Fibroblast of the aortic adventitia (primary cell): ENCODE results near the gene CEP104. TPM values are rescaled to one million over a fixed set of nuclear protein-coding genes. Genes with fewer than 3 reads are reported as not detected.
A peak's percentile ranks its signal among the peaks of the same experiment; 100 is the strongest.
"Not testable (repeated sequence)": the region's sequence is repeated elsewhere in the genome, so short reads cannot be mapped to it uniquely, and the experiment has no call there.

ENCODE experiments used
- DNase-seq: peaks from one replicate; pipeline ENCODE4 v3.0.0-alpha.2; 2010; ENCODE audit warnings: low read depth
- H3K4me3 ChIP-seq: 2 replicates; pipeline ENCODE4 v1.5.1; 2011; ENCODE audit warnings: low read depth, mild to moderate bottlenecking, control low read depth, low read length, moderate library complexity
- total RNA-seq: library from RNA; depleted of rRNA; stranded (reverse); fragments of >200 nt; gene quantifications from 2 replicates; pipeline ENCODE4 v1.2.3, GENCODE V29; 2012; ENCODE audit warnings: low replicate concordance
- TF ChIP-seq, protein P1 (sequence below): IDR thresholded peaks from 2 replicates; pipeline ENCODE4 v1.5.1; 2011; ENCODE audit warnings: mild to moderate bottlenecking, low read length, control low read depth, inconsistent platforms; ENCODE audit not compliant: insufficient read depth

CEP104 gene
- total RNA-seq, 1 donor = 16.9 TPM

GRCh38 chr1:3809680-3810079 is 47.3 kb downstream of the CEP104 start:
- TF ChIP-seq, protein P1, sequence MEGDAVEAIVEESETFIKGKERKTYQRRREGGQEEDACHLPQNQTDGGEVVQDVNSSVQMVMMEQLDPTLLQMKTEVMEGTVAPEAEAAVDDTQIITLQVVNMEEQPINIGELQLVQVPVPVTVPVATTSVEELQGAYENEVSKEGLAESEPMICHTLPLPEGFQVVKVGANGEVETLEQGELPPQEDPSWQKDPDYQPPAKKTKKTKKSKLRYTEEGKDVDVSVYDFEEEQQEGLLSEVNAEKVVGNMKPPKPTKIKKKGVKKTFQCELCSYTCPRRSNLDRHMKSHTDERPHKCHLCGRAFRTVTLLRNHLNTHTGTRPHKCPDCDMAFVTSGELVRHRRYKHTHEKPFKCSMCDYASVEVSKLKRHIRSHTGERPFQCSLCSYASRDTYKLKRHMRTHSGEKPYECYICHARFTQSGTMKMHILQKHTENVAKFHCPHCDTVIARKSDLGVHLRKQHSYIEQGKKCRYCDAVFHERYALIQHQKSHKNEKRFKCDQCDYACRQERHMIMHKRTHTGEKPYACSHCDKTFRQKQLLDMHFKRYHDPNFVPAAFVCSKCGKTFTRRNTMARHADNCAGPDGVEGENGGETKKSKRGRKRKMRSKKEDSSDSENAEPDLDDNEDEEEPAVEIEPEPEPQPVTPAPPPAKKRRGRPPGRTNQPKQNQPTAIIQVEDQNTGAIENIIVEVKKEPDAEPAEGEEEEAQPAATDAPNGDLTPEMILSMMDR = no peak
- no peak overlapping the region for H3K4me3 ChIP-seq
- DNase-seq = no peak

- DNase-seq = no peak
- no peak overlapping the region for H3K4me3 ChIP-seq
- TF ChIP-seq, protein P1 = no peak
Measured at GRCh38 chr1:3807769-3808168, 49.2 kb downstream of the CEP104 start.

GRCh38 chr1:3805038-3805437 is 52.0 kb downstream of the CEP104 start:
- TF ChIP-seq, protein P1 = no peak
- no peak overlapping the region for H3K4me3 ChIP-seq
- no peak for DNase-seq

DNA sequence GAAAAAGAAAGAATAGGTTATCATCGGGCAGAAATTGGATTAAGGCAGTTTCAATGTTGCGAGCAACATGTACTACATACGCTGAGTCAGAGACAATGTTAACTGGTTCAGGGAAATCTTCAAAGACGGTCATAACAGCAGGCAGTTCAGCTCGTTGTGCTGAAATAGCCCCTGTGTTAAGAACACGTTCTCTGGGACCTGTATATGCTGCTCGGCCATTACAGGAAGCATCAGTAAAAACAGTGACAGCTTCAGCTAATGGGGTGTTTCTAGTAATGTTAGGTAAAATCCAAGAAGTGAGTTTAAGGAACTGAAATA is 52.4 kb downstream of the CEP104 start:
- not testable (repeated sequence) for H3K4me3 ChIP-seq
- peak; percentile 15 for DNase-seq

DNA sequence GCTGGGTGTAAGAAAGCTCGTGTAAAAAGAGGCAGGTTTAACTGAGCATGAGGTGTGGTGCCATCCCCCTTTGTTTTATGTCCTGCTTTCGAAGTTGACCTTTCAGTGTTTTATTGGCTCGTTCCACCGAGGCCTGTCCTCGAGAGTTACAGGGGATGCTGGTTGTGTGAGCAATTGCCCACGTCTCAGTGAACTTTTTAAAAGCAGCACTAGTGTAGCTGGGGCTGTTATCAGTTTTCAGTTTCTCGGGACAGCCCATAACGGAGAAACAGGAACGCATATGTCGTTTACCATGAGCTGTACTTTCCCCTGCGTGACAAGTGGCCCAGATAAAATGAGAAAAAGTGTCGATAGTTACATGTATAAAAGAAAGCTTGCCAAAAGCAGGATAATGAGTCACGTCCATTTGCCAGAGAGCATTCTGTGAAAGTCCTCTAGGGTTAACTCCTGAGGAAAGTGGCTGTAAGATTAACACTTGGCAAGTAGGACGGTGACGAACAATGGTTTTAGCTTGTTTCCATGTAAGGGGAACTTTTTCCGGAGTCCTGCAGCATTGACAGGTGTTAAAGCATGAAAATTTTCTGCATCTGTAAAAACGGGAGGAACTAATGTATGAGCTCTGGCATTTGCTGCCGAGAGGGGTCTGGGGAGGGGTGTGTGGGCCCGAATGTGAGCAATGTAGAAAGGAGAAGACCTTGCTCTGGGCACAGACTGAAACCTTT is 52.9 kb downstream of the CEP104 start:
- no peak overlapping the region for H3K4me3 ChIP-seq
- peak; percentile 39 for DNase-seq
- TF ChIP-seq, protein P1 = no peak

DNA sequence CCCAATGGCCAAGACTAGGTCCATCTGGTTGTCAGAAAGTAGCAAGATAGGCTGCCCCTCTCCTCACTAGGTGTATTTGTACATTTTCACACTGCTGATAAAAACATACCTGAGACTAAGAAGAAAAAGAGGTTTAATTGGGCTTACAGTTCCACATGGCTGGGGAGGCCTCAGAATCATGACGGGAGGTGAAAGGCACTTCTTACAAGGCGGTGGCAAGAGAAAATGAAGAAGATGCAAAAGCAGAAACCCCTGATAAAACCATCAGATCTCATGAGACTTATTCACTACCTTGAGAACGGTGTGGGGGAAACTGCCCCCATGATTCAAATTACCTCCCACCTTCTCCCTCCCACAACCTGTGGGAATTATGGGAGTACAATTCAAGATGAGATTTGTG is 56.2 kb downstream of the CEP104 start:
- H3K4me3 ChIP-seq, DNase-seq: not testable (repeated sequence)

GRCh38 chr1:3799976-3800685 is 56.9 kb downstream of the CEP104 start:
- DNase-seq = no peak
- no peak overlapping the region for H3K4me3 ChIP-seq
- TF ChIP-seq, protein P1 = no peak
